ENCODE results near the gene GALNTL6.
"Not testable (repeated sequence)": the region's sequence is repeated elsewhere in the genome, so short reads cannot be mapped to it uniquely, and the experiment has no call there.

Gene GALNTL6

GRCh38 chr4:172836661-172837060 is 1023.5 kb downstream of the GALNTL6 start:
- DNase-seq = no peak

GRCh38 chr4:172838111-172838510 is 1024.9 kb downstream of the GALNTL6 start:
- DNase-seq = no peak

- DNase-seq = no peak
Observed at GRCh38 chr4:172838943-172839342, 1025.7 kb downstream of the GALNTL6 start.

- no peak for DNase-seq
Observed at GRCh38 chr4:172842779-172843178, 1029.6 kb downstream of the GALNTL6 start.

- DNase-seq = no peak
Observed at GRCh38 chr4:172843192-172843591, 1030.0 kb downstream of the GALNTL6 start.

- DNase-seq = no peak
Observed at GRCh38 chr4:172844556-172844955, 1031.4 kb downstream of the GALNTL6 start.

- no peak for DNase-seq
Observed at GRCh38 chr4:172845281-172845680, 1032.1 kb downstream of the GALNTL6 start.

GRCh38 chr4:172850838-172851237 is 1037.6 kb downstream of the GALNTL6 start:
- no peak for DNase-seq

GRCh38 chr4:172851534-172851933 is 1038.3 kb downstream of the GALNTL6 start:
- DNase-seq = no peak

- no peak for DNase-seq
Observed at GRCh38 chr4:172857026-172857425, 1043.8 kb downstream of the GALNTL6 start.

- no peak for DNase-seq
Observed at GRCh38 chr4:172858731-172859230, 1045.6 kb downstream of the GALNTL6 start.

- no peak for DNase-seq
Observed at GRCh38 chr4:172865103-172865502, 1051.9 kb downstream of the GALNTL6 start.

GRCh38 chr4:172865531-172866127 is 1052.4 kb downstream of the GALNTL6 start:
- no peak for DNase-seq

- DNase-seq = no peak
Observed at GRCh38 chr4:172866421-172866820, 1053.2 kb downstream of the GALNTL6 start.

- DNase-seq = no peak
Observed at GRCh38 chr4:172867835-172868234, 1054.6 kb downstream of the GALNTL6 start.

- DNase-seq = no peak
Observed at GRCh38 chr4:172868271-172868670, 1055.1 kb downstream of the GALNTL6 start.

GRCh38 chr4:172869621-172870268 is 1056.5 kb downstream of the GALNTL6 start:
- DNase-seq = no peak

- no peak for DNase-seq
Observed at GRCh38 chr4:172871381-172871780, 1058.2 kb downstream of the GALNTL6 start.

- no peak for DNase-seq
Observed at GRCh38 chr4:172874944-172875343, 1061.7 kb downstream of the GALNTL6 start.

- DNase-seq = no peak
Observed at GRCh38 chr4:172876394-172876793, 1063.2 kb downstream of the GALNTL6 start.

- no peak for DNase-seq
Observed at GRCh38 chr4:172881645-172882044, 1068.4 kb downstream of the GALNTL6 start.

- DNase-seq = not testable (repeated sequence)
Observed at GRCh38 chr4:172887358-172887757, 1074.2 kb downstream of the GALNTL6 start.

- no peak for DNase-seq
Observed at GRCh38 chr4:172887959-172888358, 1074.8 kb downstream of the GALNTL6 start.

GRCh38 chr4:172892300-172892699 is 1079.1 kb downstream of the GALNTL6 start:
- DNase-seq = no peak

GRCh38 chr4:172895699-172896098 is 1082.5 kb downstream of the GALNTL6 start:
- no peak for DNase-seq
